HG02943 (cell line): Measurements from ENCODE around the gene TSSK3.
A peak's percentile ranks its signal among the peaks of the same experiment; 100 is the strongest.
"Not testable (repeated sequence)": the region's sequence is repeated elsewhere in the genome, so short reads cannot be mapped to it uniquely, and the experiment has no call there.

Experiments
- ATAC-seq: cut with Tn5 transposase; IDR thresholded peaks from one replicate; pipeline ENCODE4 v1.9.1; 2021; ENCODE audit warnings: mild to moderate bottlenecking, low read depth, moderate library complexity; ENCODE audit not compliant: unreplicated experiment

The TSSK3 gene

GRCh38 chr1:32394141-32394889 lies 32.0 kb downstream of the TSSK3 start, which contains the start of gene BSDC1:
TSS of gene BSDC1 (minus strand) at chr1:32394441. CDS start at chr1:32394414, 27 bp downstream.
- ATAC-seq: peak; percentile 93

GRCh38 chr1:32394890-32395432 lies 32.6 kb downstream of the TSSK3 start:
- ATAC-seq: no peak

DNA sequence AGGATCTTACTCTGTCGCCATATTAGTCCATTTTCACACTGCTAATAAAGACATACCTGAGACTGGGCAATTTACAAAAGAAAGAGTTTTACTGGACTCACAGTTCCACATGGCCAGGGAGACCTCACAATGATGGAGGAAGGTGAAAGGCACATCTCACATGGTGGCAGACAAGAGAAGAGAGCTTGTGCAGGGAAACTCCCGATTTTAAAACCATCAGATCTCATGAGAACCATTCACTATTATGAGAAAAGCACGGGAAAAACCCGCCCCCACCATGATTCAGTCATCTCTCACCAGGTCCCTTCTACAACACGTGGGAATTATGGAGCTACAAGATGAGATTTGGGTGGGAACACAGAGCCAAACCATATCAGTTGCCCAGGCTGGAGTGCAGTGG lies 34.2 kb downstream of the TSSK3 start:
- not testable (repeated sequence) for ATAC-seq

DNA sequence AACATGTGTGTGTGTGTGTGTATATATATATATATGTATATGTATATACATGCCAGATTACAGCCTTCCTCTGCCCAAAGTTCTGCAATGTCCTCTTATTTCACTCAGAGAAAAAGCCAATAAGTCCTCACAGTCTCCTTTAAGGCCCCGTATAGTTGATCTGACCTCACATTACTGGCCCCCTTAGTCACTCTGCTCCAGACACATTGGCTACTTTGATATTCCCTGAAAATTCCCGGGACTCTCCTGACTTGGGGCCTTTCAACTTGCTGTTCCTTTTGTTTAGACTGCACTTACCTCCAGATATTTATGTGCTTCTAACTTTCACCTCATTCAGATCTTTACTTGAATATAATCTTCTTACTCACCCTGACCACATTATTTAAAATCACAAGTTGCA lies 36.1 kb downstream of the TSSK3 start:
- no peak for ATAC-seq

GRCh38 chr1:32399843-32400242 lies 37.5 kb downstream of the TSSK3 start:
- ATAC-seq: no peak

GRCh38 chr1:32400876-32401631 lies 38.7 kb downstream of the TSSK3 start:
- ATAC-seq: no peak

- ATAC-seq: no peak
Measured at GRCh38 chr1:32404946-32405345, 42.6 kb downstream of the TSSK3 start.

- ATAC-seq: no peak
Measured at GRCh38 chr1:32405672-32406467, 43.5 kb downstream of the TSSK3 start.

DNA sequence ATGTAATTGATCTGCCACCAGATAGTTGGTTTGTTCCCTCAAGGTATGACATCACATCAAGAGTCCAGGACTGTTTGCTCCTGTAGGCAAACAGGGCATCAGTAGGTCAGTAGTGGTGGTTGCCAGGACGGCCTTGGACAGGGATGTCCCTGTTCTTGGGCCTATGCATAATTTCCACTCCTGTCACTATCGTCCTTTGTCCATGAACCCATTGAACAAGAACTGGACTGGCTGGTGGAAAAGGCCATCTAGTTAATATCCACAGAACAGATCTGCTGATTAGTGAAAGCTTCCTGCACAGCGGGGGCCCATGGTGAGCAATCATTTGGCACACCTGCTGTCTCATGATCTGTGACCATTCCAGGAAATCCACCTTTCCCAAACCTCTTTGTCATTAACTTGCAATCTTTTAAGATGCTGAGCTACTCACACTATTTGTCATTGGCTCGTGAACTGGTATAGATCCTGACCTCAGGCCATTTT lies 44.3 kb downstream of the TSSK3 start:
- ATAC-seq: no peak

- no peak for ATAC-seq
Measured at GRCh38 chr1:32411261-32411660, 48.9 kb downstream of the TSSK3 start.

GRCh38 chr1:32413507-32414185 lies 51.3 kb downstream of the TSSK3 start:
- ATAC-seq: no peak
